HUES48 (cell line): ENCODE results near the gene CRYBA2.

Experiments used
- H3K27ac ChIP-seq: one replicate; pipeline ENCODE4 v1.7.0; 2013; ENCODE audit warnings: low read depth, low read length, inconsistent platforms
- H3K27me3 ChIP-seq: 2 replicates; pipeline ENCODE4 v1.6.1; 2013; ENCODE audit warnings: mild to moderate bottlenecking, low read length; ENCODE audit not compliant: control insufficient read depth, insufficient read depth
- H3K36me3 ChIP-seq: 2 replicates; pipeline ENCODE4 v1.6.1; 2013; ENCODE audit warnings: low read length; ENCODE audit not compliant: control insufficient read depth, insufficient read depth
- H3K4me1 ChIP-seq: 2 replicates; pipeline ENCODE4 v1.6.1; 2013; ENCODE audit warnings: mild to moderate bottlenecking, low read length; ENCODE audit not compliant: control insufficient read depth, insufficient read depth
- H3K4me3 ChIP-seq: 2 replicates; pipeline ENCODE4 v1.5.1; 2013; ENCODE audit warnings: mild to moderate bottlenecking, low read depth, low read length
- H3K9ac ChIP-seq: 2 replicates; pipeline ENCODE4 v1.6.1; 2013; ENCODE audit warnings: mild to moderate bottlenecking, low read depth, low read length, moderate library complexity
- H3K9me3 ChIP-seq: 2 replicates; pipeline ENCODE4 v1.6.1; 2013; ENCODE audit warnings: low read length; ENCODE audit not compliant: control insufficient read depth, insufficient read depth

The CRYBA2 gene

GRCh38 chr2:219003979-219004378 is 10.8 kb upstream of the CRYBA2 start:
- Histone ChIP-seq H3K9ac (no peak overlapping the region), H3K9me3 (no peaks in the 10 kb centered on the region), H3K4me1 (peaks cover 18% of the 10 kb centered on the region), H3K27ac (no peak overlapping the region), H3K4me3 (no peak overlapping the region), H3K36me3 (no peaks in the 10 kb centered on the region), H3K27me3 (peaks cover 85% of the 10 kb centered on the region)

GRCh38 chr2:219003267-219003634 is 10.0 kb upstream of the CRYBA2 start:
- Histone ChIP-seq H3K27ac (no peak overlapping the region), H3K9me3 (no peaks in the 10 kb centered on the region), H3K9ac (no peak overlapping the region), H3K4me3 (peak overlapping the region; percentile 43; the same call in 1 of the 2 replicates), H3K4me1 (peaks cover 22% of the 10 kb centered on the region), H3K27me3 (peaks cover 88% of the 10 kb centered on the region), H3K36me3 (no peaks in the 10 kb centered on the region)

- Histone ChIP-seq H3K27me3 (peaks cover 91% of the 10 kb centered on the region), H3K27ac (no peak overlapping the region), H3K36me3 (no peaks in the 10 kb centered on the region), H3K9ac (no peak overlapping the region), H3K9me3 (no peaks in the 10 kb centered on the region), H3K4me3 (peak overlapping the region; percentile 61), H3K4me1 (peaks cover 22% of the 10 kb centered on the region)
Measured at GRCh38 chr2:219002395-219003266, 9.4 kb upstream of the CRYBA2 start.

GRCh38 chr2:219001577-219002394 is 8.6 kb upstream of the CRYBA2 start:
- no peaks in the 10 kb centered on the region for H3K36me3 ChIP-seq
- no peaks in the 10 kb centered on the region for H3K9me3 ChIP-seq
- H3K4me3 ChIP-seq, result peak overlapping the region; percentile 61; the same call in 1 of the 2 replicates
- H3K27me3 ChIP-seq, result peaks cover 94% of the 10 kb centered on the region
- no peak overlapping the region for H3K27ac ChIP-seq
- peaks cover 22% of the 10 kb centered on the region for H3K4me1 ChIP-seq
- no peak overlapping the region for H3K9ac ChIP-seq

GRCh38 chr2:219001100-219001576 is 7.9 kb upstream of the CRYBA2 start:
- Histone ChIP-seq H3K27me3 (peaks cover 99% of the 10 kb centered on the region), H3K9me3 (no peaks in the 10 kb centered on the region), H3K4me1 (peaks cover 25% of the 10 kb centered on the region), H3K36me3 (no peaks in the 10 kb centered on the region), H3K27ac (no peak overlapping the region), H3K9ac (no peak overlapping the region), H3K4me3 (no peak overlapping the region)

- Histone ChIP-seq H3K27ac (no peak overlapping the region), H3K9ac (no peak overlapping the region), H3K36me3 (no peaks in the 10 kb centered on the region), H3K4me3 (no peak overlapping the region), H3K9me3 (no peaks in the 10 kb centered on the region), H3K27me3 (peaks cover 99% of the 10 kb centered on the region), H3K4me1 (peaks cover 26% of the 10 kb centered on the region)
Measured at GRCh38 chr2:219000569-219000960, 7.3 kb upstream of the CRYBA2 start.

- peaks cover 26% of the 10 kb centered on the region for H3K4me1 ChIP-seq
- no peak overlapping the region for H3K27ac ChIP-seq
- H3K9me3 ChIP-seq, result no peaks in the 10 kb centered on the region
- peak overlapping the region; percentile 21; the same call in 1 of the 2 replicates for H3K4me3 ChIP-seq
- no peaks in the 10 kb centered on the region for H3K36me3 ChIP-seq
- H3K27me3 ChIP-seq, result peaks cover 99% of the 10 kb centered on the region
- H3K9ac ChIP-seq, result no peak overlapping the region
Measured at GRCh38 chr2:218999881-219000568, 6.8 kb upstream of the CRYBA2 start.

- H3K4me1 ChIP-seq, result peaks cover 27% of the 10 kb centered on the region
- peaks cover 100% of the 10 kb centered on the region for H3K27me3 ChIP-seq
- H3K9ac ChIP-seq, result no peak overlapping the region
- no peaks in the 10 kb centered on the region for H3K36me3 ChIP-seq
- H3K9me3 ChIP-seq, result no peaks in the 10 kb centered on the region
- H3K27ac ChIP-seq, result no peak overlapping the region
- no peak overlapping the region; the same call in 1 of the 2 replicates for H3K4me3 ChIP-seq
Measured at GRCh38 chr2:218999021-218999880, 6.0 kb upstream of the CRYBA2 start.

- no peak overlapping the region for H3K4me3 ChIP-seq
- H3K27me3 ChIP-seq, result peaks cover 100% of the 10 kb centered on the region
Measured at GRCh38 chr2:218998414-218999002, 5.3 kb upstream of the CRYBA2 start.

GRCh38 chr2:218997731-218998130 is 4.5 kb upstream of the CRYBA2 start:
- Histone ChIP-seq H3K36me3 (no peaks in the 10 kb centered on the region), H3K9me3 (no peaks in the 10 kb centered on the region), H3K9ac (no peak overlapping the region), H3K27ac (no peak overlapping the region), H3K4me3 (no peak overlapping the region), H3K4me1 (peaks cover 35% of the 10 kb centered on the region), H3K27me3 (peaks cover 100% of the 10 kb centered on the region)

More at GRCh38 chr2:218998414-218999002, 5.3 kb upstream of the CRYBA2 start:
- Histone ChIP-seq H3K27ac (no peak overlapping the region), H3K4me1 (peaks cover 31% of the 10 kb centered on the region), H3K9me3 (no peaks in the 10 kb centered on the region), H3K9ac (no peak overlapping the region), H3K36me3 (no peaks in the 10 kb centered on the region)
